ENCODE data around the gene EOGT. TPM values are rescaled to one million over a fixed set of nuclear protein-coding genes. Genes with fewer than 3 reads are reported as not detected.
A peak's percentile ranks its signal among the peaks of the same experiment; 100 is the strongest.

EOGT gene
- total and polyA plus RNA-seq, 2 of the 4 experiments (the other 2 are of a cell fraction) = 12.3 to 41.2 TPM

- H2BK5ac ChIP-seq (ENCODE audit: low read depth, low read length, poor library complexity, severe bottlenecking) = peak overlapping the region; percentile 92
- CTCF ChIA-PET = interaction anchor here (1.0 kb wide), 1 partner anchor 13 kb away, joined by 3 read pairs; no protein-coding TSS in a partner anchor
Measured at GRCh38 chr3:69014022-69014580, 617 bp upstream of the EOGT start.

More at GRCh38 chr3:69014022-69014580, 617 bp upstream of the EOGT start:
- peak overlapping the region; percentile 98 for H3K23ac ChIP-seq (ENCODE audit: low read depth, low read length)
- intact Hi-C loops (cut with micrococcal nuclease) (no loop called here), in situ Hi-C loops (cut with MboI; ENCODE audit: low sequenced_read_pairs) (no loop called here), dilution Hi-C loops (cut with HindIII; ENCODE audit: low sequenced_read_pairs, unreplicated experiment) (no loop called here)
- H2BK20ac ChIP-seq (ENCODE audit: low read depth, low read length) = 0 out of 2 replicates have a peak overlapping the region, but pooled peaks have one; percentile 53
- peak overlapping the region; percentile 82 for H2BK120ac ChIP-seq (ENCODE audit: low read depth, low read length)
- ATAC-seq (ENCODE audit: low read depth) (no peak), DNase-seq (no peak)
- 0% methylated on average over 2 of the region's 11 CpGs; no CpG with 5 or more reads in 1 of the 2 experiments for WGBS, 2 experiments (ENCODE audit: extremely low coverage in 2 of 2, insufficient read length in 1 of 2)
- peak overlapping the region; percentile 90 for H4K91ac ChIP-seq (ENCODE audit: insufficient read depth, low read depth, low read length)
- peaks cover 7% of the 10 kb centered on the region for H3K9me1 ChIP-seq (ENCODE audit: insufficient read depth, low read length)
- H2AK9ac ChIP-seq (replicated peaks; ENCODE audit: low read depth, low read length, poor library complexity) = peak overlapping the region; percentile 91
- peak overlapping the region; percentile 88 to 90 for H4K8ac ChIP-seq (ENCODE audit: low read depth in 2 of 2, low read length in 2 of 2)
- H4K20me1 ChIP-seq (ENCODE audit: insufficient read depth, low read length) = no peaks in the 10 kb centered on the region
- peaks cover 4% of the 10 kb centered on the region for H3K36me3 ChIP-seq (ENCODE audit: control insufficient read depth, insufficient read depth, low read length)
- TF ChIP-seq CTCF (conservative IDR thresholded peaks at IDR 0.05; ENCODE audit: low read depth, low read length) = no peak
- 0 out of 2 replicates have a peak overlapping the region, but pooled peaks have one; percentile 56 for H2AK5ac ChIP-seq (ENCODE audit: low read depth, low read length)
- H3K18ac ChIP-seq (ENCODE audit: low read depth, low read length) = peak overlapping the region; percentile 7; the same call in 1 of the 2 replicates
- POLR2A ChIA-PET (ENCODE audit: unreplicated experiment) = no interaction called here
- peak overlapping the region; percentile 66 for H3K4me3 ChIP-seq (ENCODE audit: insufficient read depth, low read depth, low read length)
- peak overlapping the region; percentile 90 for H3K56ac ChIP-seq (ENCODE audit: extremely low read depth, insufficient read depth, low read length)
- H3K4me2 ChIP-seq (ENCODE audit: low read depth, low read length) = peak overlapping the region; percentile 80
- H3K27me3 ChIP-seq (ENCODE audit: control insufficient read depth, insufficient read depth, low read length) = no peaks in the 10 kb centered on the region
- H4K5ac ChIP-seq (ENCODE audit: low read depth, low read length) = peak overlapping the region; percentile 20
- H3K9ac ChIP-seq (ENCODE audit: low read depth, low read length) = peak overlapping the region; percentile 85
- H3K9me3 ChIP-seq (ENCODE audit: control insufficient read depth, insufficient read depth, low read length) = no peaks in the 10 kb centered on the region
- TSS peak; percentile 71 for BruUV-seq (replicated peaks)
- peak overlapping the region; percentile 34; the same call in 2 of the 3 replicates for H2BK15ac ChIP-seq (ENCODE audit: low read depth, low read length)
- peaks cover 6 to 45% of the 10 kb centered on the region in 2 experiments for H3K79me1 ChIP-seq (ENCODE audit: low read depth in 1 of 2, low read length in 2 of 2)
- peak overlapping the region; percentile 91 for H3K4ac ChIP-seq (ENCODE audit: low read depth, low read length)
- H2AFZ ChIP-seq (replicated peaks; ENCODE audit: low read length, poor library complexity) = peak overlapping the region; percentile 98
- peaks cover 6% of the 10 kb centered on the region for H3K4me1 ChIP-seq (ENCODE audit: control insufficient read depth, insufficient read depth, low read length)
- peak overlapping the region; percentile 93 for H3K27ac ChIP-seq (ENCODE audit: insufficient read depth, low read length)
- peak overlapping the region; percentile 98 for H3K14ac ChIP-seq (replicated peaks; ENCODE audit: low read depth, low read length)

Measured in IMR-90 (cell line).